Epithelial cell of esophagus (primary cell): ENCODE measurements around the gene PARN.

Experiments
- DNase-seq: peaks from one replicate; pipeline ENCODE4 v3.0.0; 2010; ENCODE audit warnings: low read depth
- H3K4me3 ChIP-seq: 2 replicates; pipeline ENCODE4 v1.5.1; 2011; ENCODE audit warnings: mild to moderate bottlenecking, low read length, control low read depth
- TF ChIP-seq, protein P1 (sequence below): IDR thresholded peaks from 2 replicates; pipeline ENCODE4 v1.5.1; 2011; ENCODE audit warnings: low read depth, mild to moderate bottlenecking, low read length, control low read depth, inconsistent platforms; ENCODE audit not compliant: insufficient read depth; ENCODE audit errors: missing control alignments

PARN gene

GRCh38 chr16:14388243-14388642, 241.8 kb downstream of the PARN start:
- no peak for DNase-seq
- H3K4me3 ChIP-seq: no peak overlapping the region
- TF ChIP-seq, protein P1, sequence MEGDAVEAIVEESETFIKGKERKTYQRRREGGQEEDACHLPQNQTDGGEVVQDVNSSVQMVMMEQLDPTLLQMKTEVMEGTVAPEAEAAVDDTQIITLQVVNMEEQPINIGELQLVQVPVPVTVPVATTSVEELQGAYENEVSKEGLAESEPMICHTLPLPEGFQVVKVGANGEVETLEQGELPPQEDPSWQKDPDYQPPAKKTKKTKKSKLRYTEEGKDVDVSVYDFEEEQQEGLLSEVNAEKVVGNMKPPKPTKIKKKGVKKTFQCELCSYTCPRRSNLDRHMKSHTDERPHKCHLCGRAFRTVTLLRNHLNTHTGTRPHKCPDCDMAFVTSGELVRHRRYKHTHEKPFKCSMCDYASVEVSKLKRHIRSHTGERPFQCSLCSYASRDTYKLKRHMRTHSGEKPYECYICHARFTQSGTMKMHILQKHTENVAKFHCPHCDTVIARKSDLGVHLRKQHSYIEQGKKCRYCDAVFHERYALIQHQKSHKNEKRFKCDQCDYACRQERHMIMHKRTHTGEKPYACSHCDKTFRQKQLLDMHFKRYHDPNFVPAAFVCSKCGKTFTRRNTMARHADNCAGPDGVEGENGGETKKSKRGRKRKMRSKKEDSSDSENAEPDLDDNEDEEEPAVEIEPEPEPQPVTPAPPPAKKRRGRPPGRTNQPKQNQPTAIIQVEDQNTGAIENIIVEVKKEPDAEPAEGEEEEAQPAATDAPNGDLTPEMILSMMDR: no peak

GRCh38 chr16:14386115-14386514, 243.9 kb downstream of the PARN start:
- H3K4me3 ChIP-seq: no peak overlapping the region
- DNase-seq: no peak
- TF ChIP-seq, protein P1: no peak
